ENCODE data around the gene NR0B2.
A peak's percentile ranks its signal among the peaks of the same experiment; 100 is the strongest.
"Not testable (repeated sequence)": the region's sequence is repeated elsewhere in the genome, so short reads cannot be mapped to it uniquely, and the experiment has no call there.

NR0B2 gene

DNA sequence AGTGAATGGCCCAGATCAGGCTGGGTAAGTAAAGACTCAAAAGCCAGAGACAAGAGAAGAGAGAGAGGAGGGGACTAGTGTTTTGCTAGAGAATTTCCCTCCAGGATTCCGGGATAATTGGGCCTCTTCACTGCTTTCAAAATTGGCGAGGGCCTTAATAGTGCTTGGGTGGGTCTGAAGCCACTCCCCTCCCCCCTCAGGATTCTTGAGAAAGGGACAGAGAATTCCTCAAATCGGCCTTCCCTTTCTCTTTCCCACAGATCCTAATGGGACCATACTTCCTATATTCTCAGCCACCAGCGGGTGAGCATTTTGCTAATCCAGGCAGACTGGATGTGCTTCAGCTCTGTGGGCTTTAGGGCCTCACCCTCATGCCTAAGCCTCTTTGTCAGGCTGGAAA is 38.9 kb downstream of the NR0B2 start:
- ChIA-PET POLR2A (interaction anchor here (1.0 kb wide), 1 partner anchor 10 kb away, joined by 3 read pairs; no protein-coding TSS in a partner anchor), CTCF (interaction anchor here (1.0 to 1.8 kb wide), 3 partner anchors 64 to 273 kb away, joined by 3 to 5 read pairs (median 4); no protein-coding TSS in a partner anchor)
- TF ChIP-seq, protein P1, sequence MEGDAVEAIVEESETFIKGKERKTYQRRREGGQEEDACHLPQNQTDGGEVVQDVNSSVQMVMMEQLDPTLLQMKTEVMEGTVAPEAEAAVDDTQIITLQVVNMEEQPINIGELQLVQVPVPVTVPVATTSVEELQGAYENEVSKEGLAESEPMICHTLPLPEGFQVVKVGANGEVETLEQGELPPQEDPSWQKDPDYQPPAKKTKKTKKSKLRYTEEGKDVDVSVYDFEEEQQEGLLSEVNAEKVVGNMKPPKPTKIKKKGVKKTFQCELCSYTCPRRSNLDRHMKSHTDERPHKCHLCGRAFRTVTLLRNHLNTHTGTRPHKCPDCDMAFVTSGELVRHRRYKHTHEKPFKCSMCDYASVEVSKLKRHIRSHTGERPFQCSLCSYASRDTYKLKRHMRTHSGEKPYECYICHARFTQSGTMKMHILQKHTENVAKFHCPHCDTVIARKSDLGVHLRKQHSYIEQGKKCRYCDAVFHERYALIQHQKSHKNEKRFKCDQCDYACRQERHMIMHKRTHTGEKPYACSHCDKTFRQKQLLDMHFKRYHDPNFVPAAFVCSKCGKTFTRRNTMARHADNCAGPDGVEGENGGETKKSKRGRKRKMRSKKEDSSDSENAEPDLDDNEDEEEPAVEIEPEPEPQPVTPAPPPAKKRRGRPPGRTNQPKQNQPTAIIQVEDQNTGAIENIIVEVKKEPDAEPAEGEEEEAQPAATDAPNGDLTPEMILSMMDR (IDR thresholded peaks at IDR 0.05; ENCODE audit: control extremely low read depth, extremely low read depth, low read depth, missing control alignments): no peak
- DNase-seq (ENCODE audit: extremely low spot score): no peak

- not testable (repeated sequence) for DNase-seq (ENCODE audit: extremely low spot score)
- POLR2A ChIA-PET: interaction anchor here (0.6 kb wide), 1 partner anchor 403 kb away, joined by 6 read pairs; no protein-coding TSS in a partner anchor
- CTCF ChIA-PET: interaction anchor here (1.2 to 2.1 kb wide), 7 partner anchors 8 to 334 kb away, joined by 3 to 7 read pairs (median 5); partner anchors contain the start of gene GPN2
These were observed 40.7 kb downstream of the NR0B2 start for GRCh38 chr1:26873097-26873496.

GRCh38 chr1:26864610-26865480 is 48.9 kb downstream of the NR0B2 start:
- CTCF ChIA-PET: interaction anchor here (0.7 to 11.5 kb wide), 16 partner anchors 9 to 327 kb away, joined by 3 to 72 read pairs (median 6); partner anchors contain the start of genes PIGV and ZDHHC18
- POLR2A ChIA-PET: interaction anchor here (0.5 to 1.8 kb wide), 12 partner anchors 9 to 812 kb away, joined by 3 to 11 read pairs (median 3); partner anchors contain the start of gene GPN2
- DNase-seq (ENCODE audit: extremely low spot score): peak; percentile 96
- TF ChIP-seq, protein P1 (IDR thresholded peaks at IDR 0.05; ENCODE audit: control extremely low read depth, extremely low read depth, low read depth, missing control alignments): peak; percentile 7

- ChIA-PET POLR2A (no interaction called here), CTCF (interaction anchor here (0.8 to 11.5 kb wide), 6 partner anchors 14 to 260 kb away, joined by 3 to 72 read pairs (median 18); no protein-coding TSS in a partner anchor)
- no peak for DNase-seq (ENCODE audit: extremely low spot score)
- TF ChIP-seq, protein P1 (IDR thresholded peaks at IDR 0.05; ENCODE audit: control extremely low read depth, extremely low read depth, low read depth, missing control alignments): no peak
These were observed 50.1 kb downstream of the NR0B2 start for GRCh38 chr1:26863685-26864077.

DNA sequence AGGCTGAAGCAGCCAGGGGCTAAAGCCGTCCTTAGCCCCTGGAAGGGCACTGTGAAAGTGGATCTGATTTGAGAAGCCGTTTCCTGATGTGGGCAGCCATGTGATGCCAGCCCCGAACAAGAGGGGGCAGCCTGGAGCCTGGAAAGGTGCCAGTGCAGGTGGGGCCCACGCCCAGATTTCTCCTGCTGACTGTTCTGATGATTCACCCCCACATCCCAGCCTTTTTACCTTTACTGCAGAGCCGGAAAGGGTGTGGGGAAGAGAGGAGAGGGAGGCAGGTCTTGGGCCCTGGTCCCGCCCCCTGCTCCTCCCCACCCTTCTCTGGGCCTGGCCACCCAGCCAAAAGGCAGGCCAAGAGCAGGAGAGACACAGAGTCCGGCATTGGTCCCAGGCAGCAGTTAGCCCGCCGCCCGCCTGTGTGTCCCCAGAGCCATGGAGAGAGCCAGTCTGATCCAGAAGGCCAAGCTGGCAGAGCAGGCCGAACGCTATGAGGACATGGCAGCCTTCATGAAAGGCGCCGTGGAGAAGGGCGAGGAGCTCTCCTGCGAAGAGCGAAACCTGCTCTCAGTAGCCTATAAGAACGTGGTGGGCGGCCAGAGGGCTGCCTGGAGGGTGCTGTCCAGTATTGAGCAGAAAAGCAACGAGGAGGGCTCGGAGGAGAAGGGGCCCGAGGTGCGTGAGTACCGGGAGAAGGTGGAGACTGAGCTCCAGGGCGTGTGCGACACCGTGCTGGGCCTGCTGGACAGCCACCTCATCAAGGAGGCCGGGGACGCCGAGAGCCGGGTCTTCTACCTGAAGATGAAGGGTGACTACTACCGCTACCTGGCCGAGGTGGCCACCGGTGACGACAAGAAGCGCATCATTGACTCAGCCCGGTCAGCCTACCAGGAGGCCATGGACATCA is 50.7 kb downstream of the NR0B2 start, which contains the start of gene SFN:
SFN (plus strand) TSS at position 369 of the 904 bp plus-strand sequence; CDS start at position 433, 64 bp downstream.
- ChIA-PET POLR2A (interaction anchor here (0.6 to 1.0 kb wide), 2 partner anchors 30 to 909 kb away, joined by 3 to 4 read pairs; no protein-coding TSS in a partner anchor), CTCF (interaction anchor here (0.8 to 11.5 kb wide), 10 partner anchors 9 to 264 kb away, joined by 3 to 72 read pairs (median 4); no protein-coding TSS in a partner anchor)
- TF ChIP-seq, protein P1 (IDR thresholded peaks at IDR 0.05; ENCODE audit: control extremely low read depth, extremely low read depth, low read depth, missing control alignments): peak; percentile 43
- peak; percentile 50 for DNase-seq (ENCODE audit: extremely low spot score)

DNA sequence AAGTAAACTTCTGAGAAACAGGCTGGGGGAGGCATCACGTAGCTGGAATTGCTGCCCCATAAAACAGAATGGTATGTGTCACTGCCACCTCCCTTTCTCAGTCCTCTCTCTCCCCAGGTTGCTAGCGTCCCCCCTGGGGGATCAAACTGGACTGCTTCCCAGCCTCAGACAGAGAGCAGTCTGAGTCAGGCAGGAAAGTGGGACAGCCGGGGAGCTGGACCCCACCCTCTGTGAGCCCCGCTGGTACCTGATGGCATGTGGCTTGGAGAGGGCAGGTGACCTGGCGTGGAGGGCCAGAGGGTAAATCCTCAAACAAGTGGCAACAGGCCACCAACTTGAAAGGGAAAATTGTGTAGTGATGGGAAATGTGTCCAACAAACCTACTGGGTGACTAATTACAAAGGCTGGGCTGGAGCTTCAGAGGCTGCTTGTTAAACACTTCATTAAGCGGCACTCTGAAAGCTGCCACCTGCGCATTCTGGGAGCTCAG is 51.8 kb downstream of the NR0B2 start:
- CTCF ChIA-PET: interaction anchor here (0.6 to 11.5 kb wide), 10 partner anchors 8 to 263 kb away, joined by 3 to 72 read pairs (median 4); no protein-coding TSS in a partner anchor
- TF ChIP-seq, protein P1 (IDR thresholded peaks at IDR 0.05; ENCODE audit: control extremely low read depth, extremely low read depth, low read depth, missing control alignments): no peak
- POLR2A ChIA-PET: interaction anchor here (0.6 to 1.0 kb wide), 2 partner anchors 28 to 908 kb away, joined by 3 to 4 read pairs; no protein-coding TSS in a partner anchor
- DNase-seq (ENCODE audit: extremely low spot score): no peak
